Measurements from ENCODE around the gene CDKAL1. TPM values are rescaled to one million over a fixed set of nuclear protein-coding genes. Genes with fewer than 3 reads are reported as not detected.
A peak's percentile ranks its signal among the peaks of the same experiment; 100 is the strongest.

CDKAL1 gene
- total and polyA plus RNA-seq, 4 donors, result 2.0 to 12.9 (median 6.7) TPM

GRCh38 chr6:20564269-20564668, 30.0 kb downstream of the CDKAL1 start:
- Histone ChIP-seq H3K36me3 (ENCODE audit: control insufficient read depth in 4 of 4, insufficient read depth in 3 of 4, low read depth in 1 of 4, low read length in 3 of 4) (no peaks in the 10 kb centered on the region), H3K27ac (ENCODE audit: low read depth in 1 of 2, low read length in 2 of 2) (no peak overlapping the region), H3K9me3 (ENCODE audit: control insufficient read depth in 4 of 4, low read length in 3 of 4) (no peaks in the 10 kb centered on the region), H3K27me3 (ENCODE audit: control insufficient read depth in 4 of 4, insufficient read depth in 4 of 4, low read length in 3 of 4) (no peaks in the 10 kb centered on the region), H3K9ac (ENCODE audit: low read depth in 1 of 2, low read length in 2 of 2) (no peak overlapping the region), H3K4me1 (ENCODE audit: control insufficient read depth in 4 of 4, insufficient read depth in 4 of 4, low read length in 3 of 4) (peaks cover 0 to 5% (median 0%) of the 10 kb centered on the region in 4 donors), H3K4me3 (ENCODE audit: low read depth in 1 of 3, low read length in 3 of 3) (no peak overlapping the region)
- DNase-seq (ENCODE audit: low spot score), result no peak
- no peak for TF ChIP-seq TAF1 (conservative IDR thresholded peaks at IDR 0.05)
- TF ChIP-seq RAD21 (IDR thresholded peaks at IDR 0.05), result peak; percentile 78 to 79
- TF ChIP-seq CTCF (IDR thresholded peaks at IDR 0.05; ENCODE audit: low read depth, low read length, missing input control), result peak; percentile 56
- no peak for TF ChIP-seq FOXA1 (IDR thresholded peaks at IDR 0.05)
- no peak for TF ChIP-seq ZBTB33 (IDR thresholded peaks at IDR 0.05)
- TF ChIP-seq HNF4A (conservative IDR thresholded peaks at IDR 0.05), result no peak
- no peak for TF ChIP-seq FOXA2 (IDR thresholded peaks at IDR 0.05)
- TF ChIP-seq EGR1 (IDR thresholded peaks at IDR 0.05; ENCODE audit: low read depth in 2 of 2), result no peak
- TF ChIP-seq YY1 (IDR thresholded peaks at IDR 0.05), result no peak

GRCh38 chr6:20564777-20565176, 30.5 kb downstream of the CDKAL1 start:
- Histone ChIP-seq H3K27me3 (ENCODE audit: control insufficient read depth in 4 of 4, insufficient read depth in 4 of 4, low read length in 3 of 4) (no peaks in the 10 kb centered on the region), H3K4me3 (ENCODE audit: low read depth in 1 of 3, low read length in 3 of 3) (no peak overlapping the region), H3K36me3 (ENCODE audit: control insufficient read depth in 4 of 4, insufficient read depth in 3 of 4, low read depth in 1 of 4, low read length in 3 of 4) (no peaks in the 10 kb centered on the region), H3K4me1 (ENCODE audit: control insufficient read depth in 4 of 4, insufficient read depth in 4 of 4, low read length in 3 of 4) (peaks cover 0 to 5% (median 0%) of the 10 kb centered on the region in 4 donors), H3K9ac (ENCODE audit: low read depth in 1 of 2, low read length in 2 of 2) (no peak overlapping the region), H3K27ac (ENCODE audit: low read depth in 1 of 2, low read length in 2 of 2) (no peak overlapping the region), H3K9me3 (ENCODE audit: control insufficient read depth in 4 of 4, low read length in 3 of 4) (no peaks in the 10 kb centered on the region)
- DNase-seq (ENCODE audit: low spot score), result no peak
- 80% methylated on average over 2 of the region's 2 CpGs for WGBS
- no peak for TF ChIP-seq FOXA2 (IDR thresholded peaks at IDR 0.05)
- TF ChIP-seq YY1 (IDR thresholded peaks at IDR 0.05), result no peak
- no peak for TF ChIP-seq JUND (IDR thresholded peaks at IDR 0.05)
- no peak for TF ChIP-seq TAF1 (conservative IDR thresholded peaks at IDR 0.05)
- TF ChIP-seq RAD21 (IDR thresholded peaks at IDR 0.05), result no peak
- TF ChIP-seq NR2F2 (IDR thresholded peaks at IDR 0.05), result no peak
- no peak for TF ChIP-seq REST (IDR thresholded peaks at IDR 0.05)
- no peak for TF ChIP-seq RXRA (IDR thresholded peaks at IDR 0.05)
- TF ChIP-seq SP1 (IDR thresholded peaks at IDR 0.05), result no peak
- TF ChIP-seq EGR1 (IDR thresholded peaks at IDR 0.05; ENCODE audit: low read depth in 2 of 2), result no peak

Data from liver (tissue), 9 donors.